ENCODE measurements around the gene EFEMP2.

EFEMP2 gene

GRCh38 chr11:65906602-65907001 is 34.0 kb upstream of the EFEMP2 start:
- Mint-ChIP-seq H3K27ac (no peak overlapping the region), H3K4me3 (no peak overlapping the region), H3K9me3 (no peaks in the 10 kb centered on the region), H3K4me1 (peaks cover 29% of the 10 kb centered on the region), H3K27me3 (ENCODE audit: low read depth, poor library complexity) (peaks cover 83% of the 10 kb centered on the region), H3K36me3 (ENCODE audit: low read depth) (no peaks in the 10 kb centered on the region)
- TF ChIP-seq, protein P1, sequence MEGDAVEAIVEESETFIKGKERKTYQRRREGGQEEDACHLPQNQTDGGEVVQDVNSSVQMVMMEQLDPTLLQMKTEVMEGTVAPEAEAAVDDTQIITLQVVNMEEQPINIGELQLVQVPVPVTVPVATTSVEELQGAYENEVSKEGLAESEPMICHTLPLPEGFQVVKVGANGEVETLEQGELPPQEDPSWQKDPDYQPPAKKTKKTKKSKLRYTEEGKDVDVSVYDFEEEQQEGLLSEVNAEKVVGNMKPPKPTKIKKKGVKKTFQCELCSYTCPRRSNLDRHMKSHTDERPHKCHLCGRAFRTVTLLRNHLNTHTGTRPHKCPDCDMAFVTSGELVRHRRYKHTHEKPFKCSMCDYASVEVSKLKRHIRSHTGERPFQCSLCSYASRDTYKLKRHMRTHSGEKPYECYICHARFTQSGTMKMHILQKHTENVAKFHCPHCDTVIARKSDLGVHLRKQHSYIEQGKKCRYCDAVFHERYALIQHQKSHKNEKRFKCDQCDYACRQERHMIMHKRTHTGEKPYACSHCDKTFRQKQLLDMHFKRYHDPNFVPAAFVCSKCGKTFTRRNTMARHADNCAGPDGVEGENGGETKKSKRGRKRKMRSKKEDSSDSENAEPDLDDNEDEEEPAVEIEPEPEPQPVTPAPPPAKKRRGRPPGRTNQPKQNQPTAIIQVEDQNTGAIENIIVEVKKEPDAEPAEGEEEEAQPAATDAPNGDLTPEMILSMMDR (IDR thresholded peaks at IDR 0.05) = no peak
- DNase-seq = no peak

GRCh38 chr11:65903715-65904114 is 31.1 kb upstream of the EFEMP2 start:
- Mint-ChIP-seq H3K36me3 (ENCODE audit: low read depth) (no peaks in the 10 kb centered on the region), H3K4me1 (peaks cover 24% of the 10 kb centered on the region), H3K27ac (no peak overlapping the region), H3K27me3 (ENCODE audit: low read depth, poor library complexity) (peaks cover 94% of the 10 kb centered on the region), H3K9me3 (peaks cover 2% of the 10 kb centered on the region), H3K4me3 (no peak overlapping the region)
- TF ChIP-seq, protein P1 (IDR thresholded peaks at IDR 0.05) = no peak
- no peak for DNase-seq

DNA sequence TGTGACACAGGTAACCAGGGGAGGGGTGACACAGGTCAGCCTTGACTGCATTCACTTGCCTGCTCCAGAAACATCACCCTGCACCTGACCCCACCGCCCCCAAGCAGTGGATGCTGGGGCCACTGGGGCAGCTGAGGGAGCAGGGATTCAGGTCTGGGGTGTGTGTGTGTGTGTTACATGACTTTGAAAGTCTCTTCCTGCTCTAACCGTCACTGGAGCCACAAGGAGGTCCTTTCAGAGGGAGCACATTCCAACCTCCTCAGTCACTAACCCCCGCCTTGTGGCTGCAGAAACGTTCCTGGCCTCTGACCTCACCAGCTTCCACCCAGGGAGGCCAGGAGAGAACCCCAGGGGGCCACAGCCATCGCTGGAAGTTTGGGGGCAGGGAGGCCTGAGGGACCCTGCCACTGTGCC is 30.5 kb upstream of the EFEMP2 start:
- peaks cover 94% of the 10 kb centered on the region for H3K27me3 Mint-ChIP-seq (ENCODE audit: low read depth, poor library complexity)
- no peak overlapping the region for H3K4me3 Mint-ChIP-seq
- TF ChIP-seq, protein P1 (IDR thresholded peaks at IDR 0.05) = no peak
- H3K4me1 Mint-ChIP-seq = peaks cover 25% of the 10 kb centered on the region
- no peak overlapping the region for H3K27ac Mint-ChIP-seq
- H3K36me3 Mint-ChIP-seq (ENCODE audit: low read depth) = no peaks in the 10 kb centered on the region
- peaks cover 4% of the 10 kb centered on the region for H3K9me3 Mint-ChIP-seq
- no peak for DNase-seq

DNA sequence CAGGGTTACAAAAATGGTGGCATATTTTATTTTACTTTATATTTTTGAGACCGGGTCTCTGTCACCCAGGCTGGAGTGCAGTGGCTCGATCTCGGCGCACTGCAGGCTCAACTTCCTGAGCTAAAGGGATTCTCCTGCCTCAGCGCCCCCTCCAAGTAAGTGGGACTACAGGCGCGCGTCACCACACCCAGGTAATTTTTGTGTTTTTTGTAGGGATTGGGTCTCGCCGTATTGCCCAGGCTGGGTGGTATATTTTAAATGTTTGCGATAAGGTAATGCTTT is 28.2 kb upstream of the EFEMP2 start:
- Mint-ChIP-seq H3K4me1 (peaks cover 25% of the 10 kb centered on the region), H3K27ac (no peak overlapping the region), H3K4me3 (peak overlapping the region; percentile 62), H3K36me3 (ENCODE audit: low read depth) (no peaks in the 10 kb centered on the region), H3K9me3 (peaks cover 4% of the 10 kb centered on the region), H3K27me3 (ENCODE audit: low read depth, poor library complexity) (peaks cover 95% of the 10 kb centered on the region)
- DNase-seq = no peak
- TF ChIP-seq, protein P1 (IDR thresholded peaks at IDR 0.05) = no peak

GRCh38 chr11:65900125-65900898 is 27.7 kb upstream of the EFEMP2 start, which contains the start of gene FOSL1:
Gene FOSL1, minus strand, starts transcription at chr11:65900388. Its CDS starts 49 bp downstream, at chr11:65900339.
- Mint-ChIP-seq H3K36me3 (ENCODE audit: low read depth) (no peaks in the 10 kb centered on the region), H3K27ac (no peak within 1 kb of the TSS), H3K4me3 (peak within 1 kb of the TSS; percentile 66), H3K4me1 (peaks cover 25% of the 10 kb centered on the region), H3K9me3 (peaks cover 4% of the 10 kb centered on the region), H3K27me3 (ENCODE audit: low read depth, poor library complexity) (peaks cover 97% of the 10 kb centered on the region)
- DNase-seq = peak; percentile 74
- TF ChIP-seq, protein P1 (IDR thresholded peaks at IDR 0.05) = no peak
